Testis (tissue), 2 donors: Measurements from ENCODE around the gene ATG4A.

Source experiments
- POLR2A ChIP-seq: fragments of 450-650 bp; IDR thresholded peaks from one replicate; pipeline ENCODE4 v1.6.1; 2017; ENCODE audit warnings: antibody characterized with exemption, mild to moderate bottlenecking, moderate library complexity
- TF ChIP-seq, protein P1 (sequence below), 3 experiments: fragments of 450-650 bp in 2 of 3; fragments of 200-600 bp in 1 of 3; sonication (generic) in 1 of 3; IDR thresholded peaks; one replicate each; pipeline ENCODE4 v1.5.1; 2016 to 2019; ENCODE audit warnings: antibody characterized with exemption in 3 of 3, mild to moderate bottlenecking in 2 of 3, moderate library complexity in 1 of 3

- TF ChIP-seq POLR2A: no peak
- TF ChIP-seq, protein P1, sequence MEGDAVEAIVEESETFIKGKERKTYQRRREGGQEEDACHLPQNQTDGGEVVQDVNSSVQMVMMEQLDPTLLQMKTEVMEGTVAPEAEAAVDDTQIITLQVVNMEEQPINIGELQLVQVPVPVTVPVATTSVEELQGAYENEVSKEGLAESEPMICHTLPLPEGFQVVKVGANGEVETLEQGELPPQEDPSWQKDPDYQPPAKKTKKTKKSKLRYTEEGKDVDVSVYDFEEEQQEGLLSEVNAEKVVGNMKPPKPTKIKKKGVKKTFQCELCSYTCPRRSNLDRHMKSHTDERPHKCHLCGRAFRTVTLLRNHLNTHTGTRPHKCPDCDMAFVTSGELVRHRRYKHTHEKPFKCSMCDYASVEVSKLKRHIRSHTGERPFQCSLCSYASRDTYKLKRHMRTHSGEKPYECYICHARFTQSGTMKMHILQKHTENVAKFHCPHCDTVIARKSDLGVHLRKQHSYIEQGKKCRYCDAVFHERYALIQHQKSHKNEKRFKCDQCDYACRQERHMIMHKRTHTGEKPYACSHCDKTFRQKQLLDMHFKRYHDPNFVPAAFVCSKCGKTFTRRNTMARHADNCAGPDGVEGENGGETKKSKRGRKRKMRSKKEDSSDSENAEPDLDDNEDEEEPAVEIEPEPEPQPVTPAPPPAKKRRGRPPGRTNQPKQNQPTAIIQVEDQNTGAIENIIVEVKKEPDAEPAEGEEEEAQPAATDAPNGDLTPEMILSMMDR (IDR thresholded peaks at IDR 0.05): no peak
Measured at GRCh38 chrX:108123591-108124366, 32.2 kb downstream of the ATG4A start.
